Measurements from ENCODE around the gene ARHGAP15. TPM values are rescaled to one million over a fixed set of nuclear protein-coding genes. Genes with fewer than 3 reads are reported as not detected.

Gene ARHGAP15
- polyA plus RNA-seq, 1 donor, result 8.1 TPM

DNA sequence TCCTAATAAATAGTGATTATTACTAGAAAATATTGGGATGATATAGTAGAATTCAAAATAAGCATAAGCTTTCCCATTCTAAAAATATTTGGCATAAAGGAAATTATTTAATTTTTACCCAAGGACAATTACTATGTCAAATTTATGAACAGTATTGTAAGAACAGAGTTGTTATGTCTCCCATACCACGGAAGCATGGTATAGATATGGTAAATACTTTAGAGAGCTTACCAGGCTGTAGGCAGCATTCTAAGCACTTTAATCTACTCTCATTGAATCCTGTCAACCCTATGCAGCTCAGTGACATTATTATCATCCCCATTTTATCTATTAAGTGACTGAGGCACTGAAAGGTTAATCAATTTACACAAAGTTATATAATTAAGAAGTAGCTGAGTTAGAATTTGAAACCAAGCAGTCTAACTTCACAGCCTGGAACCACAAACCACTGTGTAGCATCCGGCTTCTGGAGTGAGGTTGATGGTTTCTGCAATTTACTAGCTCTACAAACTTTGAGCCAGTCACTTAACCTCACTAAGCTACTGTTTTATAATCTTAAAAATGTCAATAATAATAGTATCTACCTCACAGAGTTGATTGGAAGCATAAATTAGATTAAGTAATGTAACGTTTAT lies 323.7 kb downstream of the ARHGAP15 start:
- DNase-seq (ENCODE audit: low read depth), result no peak

DNA sequence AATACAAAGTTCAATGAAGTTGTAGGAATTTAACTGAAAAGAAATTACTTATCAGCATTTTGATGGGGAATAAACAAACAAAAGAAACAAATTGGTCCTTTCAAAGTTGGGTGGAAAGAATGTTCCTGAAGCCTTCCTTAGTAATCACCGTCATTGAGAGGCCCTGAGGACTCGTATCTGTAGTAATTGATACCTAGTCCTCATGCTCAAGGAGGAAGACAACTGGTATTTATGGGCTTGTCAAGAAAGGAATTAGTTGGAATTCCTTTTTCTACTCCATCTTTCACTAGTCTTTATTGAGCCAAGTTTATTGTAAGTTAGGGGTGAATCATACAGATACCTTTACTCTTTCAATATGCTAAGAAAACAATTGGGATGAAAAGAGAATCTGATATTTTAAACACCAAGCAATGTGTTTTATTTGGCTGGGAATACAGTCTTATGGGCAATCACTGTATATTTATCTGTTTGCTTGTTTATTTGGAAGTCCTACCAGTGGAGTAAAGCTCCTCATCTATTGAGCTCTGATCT lies 324.8 kb downstream of the ARHGAP15 start:
- no peak for DNase-seq (ENCODE audit: low read depth)

DNA sequence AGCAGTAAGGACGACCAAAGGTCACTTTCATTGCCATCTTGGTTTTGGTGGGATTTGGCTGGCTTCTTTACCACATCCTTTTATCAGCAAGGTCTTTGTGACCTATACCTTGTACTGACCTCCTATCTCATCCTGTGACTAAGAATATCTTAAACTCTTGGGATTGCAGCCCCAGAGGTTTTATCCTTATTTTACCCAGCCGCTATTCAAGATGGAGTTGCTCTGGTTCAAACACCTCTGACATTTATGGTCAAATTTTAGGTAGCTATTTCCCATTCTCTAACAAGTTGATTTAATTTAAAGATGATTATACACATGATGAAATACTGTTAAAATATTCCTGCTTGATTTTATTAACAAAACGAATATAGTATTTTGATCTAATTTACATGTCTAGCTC lies 326.1 kb downstream of the ARHGAP15 start:
- DNase-seq (ENCODE audit: low read depth), result no peak

DNA sequence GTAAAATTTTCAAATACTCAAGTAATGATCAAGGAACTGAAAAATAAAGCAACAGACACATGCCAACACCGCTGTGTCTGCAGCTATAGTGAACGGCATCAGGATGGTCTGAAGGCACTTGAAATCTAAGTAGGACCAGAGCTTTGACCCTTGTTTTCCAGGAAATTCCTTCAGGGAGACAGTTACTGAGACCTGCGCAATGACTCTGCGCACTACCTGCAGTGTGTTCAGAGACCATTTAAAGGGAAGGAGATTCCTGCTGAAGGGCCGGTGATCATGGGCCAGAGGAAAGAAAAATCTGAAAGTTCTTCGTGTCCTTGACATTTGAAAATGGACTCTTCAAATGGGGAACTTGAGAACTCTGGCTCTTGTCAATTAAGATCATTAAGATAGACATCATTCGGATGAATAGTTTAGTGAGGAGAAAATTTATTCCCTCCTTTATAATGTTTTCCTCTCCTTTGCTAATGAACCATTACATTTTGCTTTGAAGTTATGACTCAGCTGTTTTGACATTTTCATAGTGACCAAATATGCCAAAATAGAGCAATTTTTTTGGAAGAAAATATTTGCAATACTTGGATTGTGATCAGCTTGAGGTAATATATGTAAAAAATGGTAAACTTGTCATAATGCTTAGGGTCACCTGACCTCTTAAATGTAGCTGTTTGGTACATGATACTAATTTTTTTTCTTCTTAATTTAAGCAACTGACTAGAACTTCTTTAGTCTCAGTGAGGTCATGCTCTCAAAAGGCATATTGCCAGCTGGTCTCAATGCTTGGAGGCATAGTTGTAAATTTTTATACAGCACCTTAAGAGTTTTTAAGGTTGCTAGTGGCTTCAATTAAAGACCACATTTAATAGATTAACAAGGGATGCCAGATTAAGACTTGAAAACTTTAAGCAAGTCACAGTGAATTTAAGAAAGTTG lies 329.3 kb downstream of the ARHGAP15 start:
- DNase-seq (ENCODE audit: low read depth), result no peak

DNA sequence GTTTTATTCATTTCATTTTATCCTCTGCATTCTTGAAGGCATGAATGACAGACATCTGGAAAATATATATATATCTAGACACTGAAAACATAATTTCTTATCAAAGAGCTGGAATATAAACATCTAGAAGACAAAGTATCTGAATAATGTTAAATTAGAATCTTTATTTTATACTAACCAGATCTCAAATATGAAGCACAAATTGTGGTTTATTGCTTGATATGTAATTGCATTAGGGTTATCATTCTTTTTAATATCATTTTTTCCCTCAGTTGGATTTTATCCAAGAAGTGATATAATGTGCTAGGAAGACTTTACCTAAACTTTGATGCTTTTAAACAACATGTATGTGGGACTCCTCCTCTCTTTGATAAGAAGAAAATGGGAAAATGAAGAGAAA lies 331.2 kb downstream of the ARHGAP15 start:
- no peak for DNase-seq (ENCODE audit: low read depth)

DNA sequence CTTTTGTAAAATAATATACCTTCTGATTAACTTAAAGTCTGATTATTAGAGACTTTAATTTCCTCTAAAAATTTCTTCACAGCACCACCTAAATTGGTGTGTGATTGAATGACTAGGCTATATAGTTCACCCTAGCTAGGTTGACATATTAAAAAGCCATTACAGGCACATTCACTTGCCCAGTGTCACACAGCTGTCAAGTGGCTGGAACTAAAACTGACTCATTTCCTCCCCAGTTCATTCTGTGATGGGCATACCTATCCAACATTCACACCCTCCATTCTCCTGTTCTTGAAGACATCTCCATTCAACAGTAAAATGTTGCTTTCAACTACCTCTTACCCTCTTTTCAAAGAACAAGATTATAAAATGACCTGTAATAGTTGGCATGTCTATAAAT lies 334.5 kb downstream of the ARHGAP15 start:
- no peak for DNase-seq (ENCODE audit: low read depth)

DNA sequence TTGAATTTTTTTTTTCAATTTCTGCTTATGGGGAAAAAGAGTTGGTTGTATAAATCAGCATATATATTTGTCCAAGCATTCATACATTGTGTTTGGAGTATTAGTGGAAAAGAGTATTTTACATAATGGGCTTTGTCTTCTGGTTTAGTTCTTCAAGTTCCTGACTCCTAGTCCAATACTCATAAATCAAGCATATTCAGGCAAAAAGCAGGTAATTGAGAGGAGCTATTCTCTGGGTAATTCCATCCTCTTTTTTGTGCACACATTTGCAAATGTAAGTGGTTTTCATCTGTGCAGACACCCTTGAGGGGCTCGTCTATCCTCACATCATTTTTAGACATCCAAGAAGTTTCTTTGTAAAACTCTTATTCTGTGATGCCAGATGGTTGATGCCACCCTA lies 337.2 kb downstream of the ARHGAP15 start:
- no peak for DNase-seq (ENCODE audit: low read depth)

DNA sequence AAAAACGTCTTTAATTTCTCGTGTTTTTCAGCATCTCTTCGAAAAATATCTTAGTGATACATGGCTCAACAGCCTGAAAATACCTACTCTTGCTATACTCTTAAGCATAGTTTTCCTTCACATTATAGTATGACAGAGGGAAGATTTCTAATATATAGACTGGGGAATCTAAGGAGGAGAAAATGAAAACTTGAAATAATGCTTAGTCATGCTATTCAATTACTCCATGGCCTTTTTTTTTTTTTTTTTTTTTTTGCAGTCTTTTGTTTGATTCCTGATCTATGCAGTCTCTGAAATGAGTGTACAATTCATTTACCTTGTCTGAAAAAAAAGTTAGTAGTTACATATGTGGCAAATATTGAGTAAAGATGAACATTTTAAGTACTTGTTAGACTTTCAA lies 337.8 kb downstream of the ARHGAP15 start:
- no peak for DNase-seq (ENCODE audit: low read depth)

DNA sequence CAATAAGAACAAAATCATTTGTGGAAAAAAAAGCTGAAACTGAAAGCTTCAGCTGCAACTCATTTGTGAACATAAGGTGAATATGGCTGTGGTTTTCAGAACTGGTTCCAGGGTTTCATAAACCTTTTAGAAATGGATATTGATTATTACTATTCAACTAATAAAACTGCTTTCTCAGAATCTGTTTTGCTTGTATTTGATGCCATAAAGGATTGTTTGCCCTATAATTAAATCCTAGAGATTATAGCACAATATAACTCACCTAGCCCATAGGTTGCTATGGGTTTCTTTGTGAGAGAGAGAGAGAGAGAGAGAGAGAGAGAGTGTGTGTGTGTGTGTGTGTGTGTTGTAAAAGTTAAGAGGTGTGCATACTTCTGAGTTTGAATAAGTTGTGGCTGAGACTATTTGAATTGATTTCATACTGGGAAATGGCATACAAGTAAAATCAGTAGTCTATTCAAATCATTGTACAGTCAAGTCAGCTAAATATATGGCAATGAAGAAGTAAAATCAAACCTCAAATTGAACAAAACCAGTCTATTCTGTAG lies 339.2 kb downstream of the ARHGAP15 start:
- DNase-seq (ENCODE audit: low read depth), result no peak

DNA sequence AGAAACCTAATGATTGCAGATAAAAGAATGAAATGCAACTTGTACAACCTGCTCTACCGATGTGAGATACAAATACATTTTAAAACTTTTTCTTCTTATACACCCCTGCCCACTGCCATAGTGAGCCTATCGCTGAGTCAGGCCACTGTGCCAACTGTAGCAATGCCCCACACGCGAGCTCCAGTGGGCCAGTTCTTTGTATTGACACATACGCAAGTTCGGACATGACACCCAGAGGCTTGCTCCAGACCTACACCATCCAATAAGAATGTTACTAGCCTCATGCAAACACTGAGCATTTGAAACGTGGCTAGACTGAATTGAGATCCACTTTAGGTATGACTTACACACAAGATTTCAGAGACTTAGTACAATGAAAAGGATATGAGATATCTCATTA lies 340.1 kb downstream of the ARHGAP15 start:
- DNase-seq (ENCODE audit: low read depth), result no peak

DNA sequence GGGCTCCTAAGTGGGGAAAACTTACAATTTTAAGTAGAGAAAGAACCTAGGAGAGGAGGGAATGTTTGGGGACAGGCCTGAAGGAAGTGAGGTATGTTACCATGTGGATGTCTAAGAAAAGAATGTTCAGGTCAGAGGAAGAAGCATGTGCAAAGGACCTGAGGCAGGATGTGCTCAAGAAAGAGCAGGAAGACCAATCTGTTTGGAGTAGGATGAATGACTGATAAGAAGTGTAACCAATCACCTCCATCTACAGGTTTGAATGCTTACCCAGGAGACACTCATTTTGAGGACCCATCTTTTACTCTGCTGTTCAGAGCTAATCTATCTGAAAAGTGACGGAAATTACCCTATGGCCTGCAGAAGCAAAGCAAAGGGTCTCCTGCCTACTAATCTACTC lies 342.3 kb downstream of the ARHGAP15 start:
- DNase-seq (ENCODE audit: low read depth), result no peak

DNA sequence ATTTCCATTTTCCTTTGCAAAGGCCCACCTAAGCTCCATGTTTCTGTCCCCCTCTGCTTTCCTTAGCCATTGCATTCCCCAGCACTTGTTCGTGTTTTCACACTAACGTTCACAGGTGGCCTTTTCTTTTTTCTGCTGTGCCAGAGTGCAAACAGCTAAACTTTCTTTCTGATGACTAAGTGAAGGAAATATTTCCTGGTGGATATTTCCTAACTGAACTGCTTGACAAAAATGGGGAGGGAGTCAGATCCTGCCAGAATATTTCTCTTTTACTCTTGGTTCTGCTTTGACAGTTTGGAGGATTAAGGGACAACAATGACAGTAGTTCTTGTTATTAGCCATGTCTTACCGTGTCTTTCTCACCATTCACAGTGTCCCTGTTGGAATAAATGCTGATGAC lies 344.0 kb downstream of the ARHGAP15 start:
- no peak for DNase-seq (ENCODE audit: low read depth)

DNA sequence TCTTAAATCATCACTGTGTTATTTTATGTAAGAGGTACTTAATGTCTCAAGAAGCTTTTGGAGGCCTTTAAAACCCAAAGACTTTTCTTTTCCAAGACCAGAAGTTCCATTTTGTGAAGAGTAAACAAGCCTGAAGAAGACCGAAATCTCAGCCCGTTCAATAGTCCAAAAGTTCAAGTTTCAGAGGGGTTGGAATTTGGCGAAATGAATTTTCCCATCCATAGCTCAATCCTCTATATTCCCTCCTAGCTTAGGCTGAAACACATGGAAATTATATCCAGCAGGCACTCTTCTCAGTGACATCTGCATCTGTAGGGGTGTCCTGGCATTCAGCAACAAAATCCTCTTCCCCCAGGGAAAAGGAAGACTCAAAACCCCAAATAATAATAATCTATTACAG lies 344.6 kb downstream of the ARHGAP15 start:
- no peak for DNase-seq (ENCODE audit: low read depth)

DNA sequence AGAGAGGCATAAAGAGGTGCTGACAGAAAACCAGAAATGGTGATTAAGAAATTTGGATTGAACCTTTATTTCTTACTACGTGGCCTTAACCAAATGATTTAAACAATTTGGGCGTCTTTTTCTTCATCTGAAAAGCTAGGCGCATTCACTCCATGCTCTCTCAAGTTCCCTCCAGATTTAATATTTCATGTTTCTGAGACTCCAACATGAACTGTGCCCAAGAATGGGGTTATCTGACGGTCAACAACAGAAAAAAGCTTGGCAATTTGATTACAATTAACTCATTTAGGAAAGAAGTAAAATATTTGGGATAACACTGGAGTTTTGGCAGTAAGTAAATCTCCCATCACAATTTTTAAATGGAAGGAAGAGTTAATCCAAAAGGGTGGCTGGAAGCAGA lies 345.4 kb downstream of the ARHGAP15 start:
- no peak for DNase-seq (ENCODE audit: low read depth)

DNA sequence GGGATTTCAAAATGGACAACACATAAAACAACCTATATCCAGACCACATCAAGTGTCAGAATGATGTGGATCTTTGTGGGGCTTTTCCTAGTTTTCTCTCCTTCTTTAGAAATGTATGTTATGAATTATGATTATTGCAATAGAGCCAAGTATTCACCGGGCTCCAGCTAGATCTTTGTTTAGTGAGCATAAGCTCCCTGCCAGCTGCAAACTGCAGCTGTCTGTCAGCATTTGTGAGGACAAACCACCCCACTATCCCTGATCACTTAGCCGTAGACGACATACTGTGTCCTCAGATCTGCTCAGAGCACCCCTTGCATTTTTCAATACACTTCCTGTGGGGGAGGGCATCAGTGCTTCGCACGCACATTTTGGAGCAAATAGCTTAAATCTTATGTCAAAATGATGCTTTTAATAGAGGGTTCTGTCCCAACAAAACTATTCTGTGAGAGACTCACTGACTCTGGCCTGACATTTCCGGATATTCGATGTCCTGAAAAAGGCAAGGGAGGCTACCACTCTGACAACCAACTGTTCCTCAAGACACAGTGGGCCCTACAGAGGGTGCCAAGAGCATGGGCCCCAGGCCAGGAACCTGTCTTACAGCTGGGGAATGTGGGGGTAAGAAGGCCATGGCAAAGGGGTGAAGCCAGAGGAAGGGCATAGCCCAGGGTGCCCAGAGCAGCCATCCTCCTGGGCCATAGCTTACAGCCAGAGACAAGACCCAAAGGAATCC lies 346.0 kb downstream of the ARHGAP15 start:
- no peak for DNase-seq (ENCODE audit: low read depth)

DNA sequence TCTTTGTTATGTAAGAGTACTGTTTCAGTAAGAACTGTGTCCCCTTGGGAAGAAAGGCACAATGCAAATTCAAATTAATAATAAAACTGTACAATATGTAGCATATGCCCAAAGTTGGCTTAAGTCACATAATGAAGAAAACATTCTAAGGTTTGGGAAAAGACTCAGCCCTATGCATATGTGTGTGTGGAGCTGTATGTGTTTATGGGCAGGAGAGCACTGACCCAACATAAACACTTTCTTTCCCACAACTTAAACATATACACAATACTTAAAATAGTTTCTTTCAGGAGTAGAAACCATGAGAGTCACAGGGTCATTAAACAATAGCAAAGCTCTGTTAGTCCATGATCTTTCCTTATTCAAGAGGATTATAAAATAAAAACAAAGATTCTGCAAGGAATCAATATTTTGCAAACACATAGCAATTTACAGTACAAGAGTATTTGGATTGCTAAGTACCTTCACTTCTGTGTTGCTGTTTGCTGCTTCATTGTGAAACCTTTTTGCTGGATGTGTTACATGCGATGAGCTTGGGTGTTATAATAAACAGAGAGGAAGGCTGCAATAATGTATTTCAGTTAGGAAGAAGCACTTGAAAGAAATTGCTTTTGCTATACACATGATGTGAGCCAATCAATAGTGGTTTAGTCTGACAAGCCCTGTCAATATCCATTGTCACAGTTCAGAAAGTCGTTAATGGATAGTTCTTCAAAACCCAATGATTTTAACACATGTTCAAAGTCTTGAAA lies 347.3 kb downstream of the ARHGAP15 start:
- no peak for DNase-seq (ENCODE audit: low read depth)

DNA sequence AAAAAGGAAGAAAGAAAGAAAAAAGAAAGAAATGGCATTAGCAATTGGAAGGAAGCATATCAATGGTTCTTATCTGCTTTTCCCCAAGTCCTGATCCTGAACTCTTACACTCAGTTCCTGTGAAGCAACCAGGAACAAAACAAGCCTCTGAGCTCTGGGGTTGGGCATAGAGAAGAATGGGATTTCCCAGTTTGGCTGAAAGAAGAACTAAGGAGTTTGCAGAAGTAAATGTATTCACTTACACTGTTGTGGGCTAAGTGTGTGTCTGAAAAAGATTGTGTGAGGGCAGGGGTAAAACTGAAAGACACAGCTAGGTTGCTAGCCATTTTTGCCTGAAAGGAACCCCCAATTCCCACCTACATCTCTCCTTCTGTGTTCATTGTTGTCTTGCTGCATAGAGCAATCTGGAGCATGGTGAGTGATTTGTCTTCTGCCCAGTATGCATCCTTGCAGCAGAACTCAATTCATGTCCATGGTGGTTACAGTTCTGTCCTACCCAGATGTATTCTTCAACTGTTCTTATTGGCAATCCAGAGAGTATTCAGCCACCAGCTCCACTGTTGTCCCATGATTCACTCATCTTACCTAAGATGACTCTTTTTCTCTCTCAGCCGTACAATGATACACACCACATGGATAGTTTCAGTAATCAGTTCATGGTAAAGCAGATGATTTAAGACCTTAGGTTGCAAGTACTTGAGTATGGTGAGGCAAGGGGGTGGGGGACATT lies 348.7 kb downstream of the ARHGAP15 start:
- no peak for DNase-seq (ENCODE audit: low read depth)

DNA sequence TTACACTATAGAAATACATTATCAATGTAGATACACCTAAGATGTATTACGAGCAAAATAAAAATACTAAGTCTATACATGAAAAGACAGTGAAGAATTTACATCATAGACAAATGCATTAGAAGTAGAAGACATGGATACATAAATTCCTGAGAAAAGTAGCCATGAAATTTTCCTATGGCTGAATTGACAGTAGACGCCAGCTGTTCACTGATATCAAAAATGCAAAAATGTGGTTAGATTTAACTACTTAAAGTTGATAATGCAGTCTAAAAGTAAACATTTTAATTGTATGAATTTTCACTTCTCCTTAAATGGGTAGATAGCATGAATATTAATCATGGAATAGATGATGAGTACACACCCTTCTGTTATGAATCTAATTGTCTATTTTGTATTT lies 350.9 kb downstream of the ARHGAP15 start:
- DNase-seq (ENCODE audit: low read depth), result no peak

DNA sequence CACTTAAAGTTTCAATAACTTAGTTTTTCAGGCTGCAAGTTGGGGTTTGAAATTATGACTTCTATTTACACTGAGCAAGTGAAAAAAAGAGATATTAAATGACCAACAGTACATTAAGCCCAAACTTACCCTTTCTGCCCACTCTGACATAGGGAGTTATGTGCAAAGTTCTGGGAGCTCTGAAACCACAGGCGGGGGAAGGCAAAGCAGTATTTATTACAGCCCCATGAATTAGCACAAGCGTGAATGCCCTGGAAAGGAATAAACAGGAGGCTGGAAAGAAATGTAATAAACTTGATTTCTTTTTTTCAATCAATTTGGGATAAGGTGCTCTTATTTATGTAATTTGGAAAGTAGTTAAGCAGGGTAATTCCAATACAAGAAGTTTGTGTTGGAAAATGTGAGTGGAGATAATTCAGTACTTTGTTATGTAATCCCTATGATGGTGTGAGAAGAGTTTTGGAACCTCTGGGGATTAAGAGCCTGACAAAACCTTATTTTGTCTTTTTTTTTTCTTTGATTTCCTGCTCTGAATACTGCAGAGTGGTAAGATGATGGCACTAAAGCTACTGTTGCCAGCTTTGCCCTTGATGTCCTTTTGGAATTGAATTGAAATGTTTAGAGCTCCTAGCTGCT lies 351.5 kb downstream of the ARHGAP15 start:
- DNase-seq (ENCODE audit: low read depth), result no peak

DNA sequence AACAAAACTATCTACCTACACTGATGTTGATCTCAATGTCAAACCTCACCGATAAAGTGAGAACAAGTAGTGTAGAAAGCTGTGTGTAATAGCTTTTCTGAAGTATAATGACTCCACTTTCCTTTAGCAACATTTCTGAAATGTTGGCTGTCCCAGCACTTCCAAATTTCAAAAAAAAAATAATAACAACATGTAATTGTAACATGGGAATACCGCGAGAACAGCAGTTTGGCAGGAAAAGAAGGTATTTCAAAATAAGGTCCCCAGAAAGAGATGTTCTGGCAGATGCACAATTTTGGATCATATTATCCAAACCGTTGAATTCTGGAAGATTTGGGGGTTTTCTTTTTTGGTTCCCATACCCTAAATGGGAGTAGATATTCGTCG lies 352.0 kb downstream of the ARHGAP15 start:
- no peak for DNase-seq (ENCODE audit: low read depth)
